Aorta (tissue), 5 donors: ENCODE measurements around the gene ARHGEF12. TPM values are rescaled to one million over a fixed set of nuclear protein-coding genes. Genes with fewer than 3 reads are reported as not detected.

Experiments used
- ATAC-seq: fragments of 200-7000 bp; cut with Tn5 transposase; one replicate; pipeline ENCODE4 v1.9.1; 2022; ENCODE audit warnings: moderate library complexity; ENCODE audit not compliant: low FRiP score
- DNase-seq, 2 donors: peaks; one replicate each; pipeline ENCODE4 v3.0.0-alpha.2; 2020
- H3K27ac ChIP-seq, 2 donors: one replicate each; pipeline ENCODE4 v1.5.1; 2013; ENCODE audit warnings: low read length in 2 of 2, mild to moderate bottlenecking in 2 of 2, moderate library complexity in 2 of 2, control low read depth in 1 of 2, inconsistent platforms in 1 of 2, low read depth in 1 of 2
- H3K27me3 ChIP-seq, 2 donors: one replicate each; pipeline ENCODE4 v1.6.1; 2013; ENCODE audit warnings: control low read depth in 1 of 2, low read length in 1 of 2, mild to moderate bottlenecking in 1 of 2, moderate library complexity in 1 of 2; ENCODE audit not compliant: insufficient read depth in 2 of 2, control insufficient read depth in 1 of 2
- H3K36me3 ChIP-seq, 2 donors: one replicate each; pipeline ENCODE4 v1.6.1; 2013; ENCODE audit warnings: control low read depth in 1 of 2, low read length in 1 of 2, mild to moderate bottlenecking in 1 of 2; ENCODE audit not compliant: insufficient read depth in 2 of 2, control insufficient read depth in 1 of 2
- H3K4me1 ChIP-seq, 2 donors: one replicate each; pipeline ENCODE4 v1.6.1; 2013; ENCODE audit warnings: low read length in 2 of 2, control low read depth in 1 of 2, mild to moderate bottlenecking in 1 of 2, moderate library complexity in 1 of 2; ENCODE audit not compliant: insufficient read depth in 2 of 2, control insufficient read depth in 1 of 2
- H3K4me3 ChIP-seq, 2 donors: one replicate each; pipeline ENCODE4 v1.5.1; 2013; ENCODE audit warnings: low read length in 2 of 2, control low read depth in 1 of 2, mild to moderate bottlenecking in 1 of 2
- H3K9me3 ChIP-seq: one replicate; pipeline ENCODE4 v1.6.1; 2013; ENCODE audit warnings: mild to moderate bottlenecking, low read length; ENCODE audit not compliant: control insufficient read depth
- WGBS, 2 donors: extraction: QIAGEN DNeasy Blood & Tissue Kit; methylation state at CpG; one replicate each; pipeline ENCODE4 v1.1.7; 2013; 5-methylcytosine and 5-hydroxymethylcytosine counted together
- intact Hi-C, 2 donors: fragments of 100-400 bp; cut with DNase I; formaldehyde crosslinking; loops; one replicate each; pipeline versions ENCODE4 v1.14.2 to v1.15.0; 2022
- polyA plus RNA-seq, 2 donors: library from polyadenylated mRNA; stranded (reverse); fragments of 200-250 nt; gene quantifications; one replicate each; pipeline ENCODE4 v1.2.3, GENCODE V29; 2013
- total RNA-seq, 2 donors: library from RNA; stranded (reverse); fragmentation: NEBNext Ultra II Directional; extraction: Animal tissue kit (Norgen Biotek cat#: 25700); gene quantifications; one replicate each; pipeline ENCODE4 v1.2.1, GENCODE V29; 2021
- donor health status: healthy with polysubstance abuse.
- donor health status: Bipolar disorder and iron deficiency.
- donor health status: DM: no; HTN: no; CAD: no.
- donor health status: DM: no; HTN: no; CAD: no.
- donor health status: DM: yes; HTN: yes; CAD: no.

Gene ARHGEF12
- total and polyA plus RNA-seq, 4 donors = 21.7 to 143 (median 75.8) TPM

DNA sequence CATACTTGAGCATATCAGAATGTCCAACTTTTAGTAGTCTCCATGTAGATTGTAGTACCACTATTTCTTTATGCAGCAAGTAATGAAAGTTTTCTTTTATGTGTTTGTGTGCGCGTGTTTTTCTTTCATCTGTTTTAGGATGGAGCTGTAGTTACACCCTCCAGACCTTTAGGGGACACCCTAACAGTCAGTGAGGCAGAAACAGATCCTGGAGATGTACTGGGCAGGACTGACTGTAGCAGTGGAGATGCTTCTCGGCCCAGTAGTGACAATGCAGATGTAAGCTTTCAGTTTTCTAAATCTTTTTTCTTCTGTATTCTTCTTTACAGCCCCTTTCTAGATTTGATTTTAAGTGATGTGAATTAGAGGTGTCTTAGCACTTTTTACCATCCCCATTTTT lies 95.4 kb downstream of the ARHGEF12 start:
- H3K27me3 ChIP-seq = no peaks in the 10 kb centered on the region
- H3K4me1 ChIP-seq = peaks cover 0 to 3% of the 10 kb centered on the region in 2 donors
- no peak overlapping the region for H3K4me3 ChIP-seq
- H3K9me3 ChIP-seq = no peaks in the 10 kb centered on the region
- DNase-seq (no peak), ATAC-seq (peak; percentile 72)
- intact Hi-C loops = loop anchor here in 1 of 2 donors (5.0 kb wide), 1 partner anchor 94 kb away; the partner anchor contains the start of gene ARHGEF12
- WGBS, 2 donors = 48 to 55% methylated on average over 3 of the region's 3 CpGs
- H3K27ac ChIP-seq = peak overlapping the region; percentile 70 to 87
- no peaks in the 10 kb centered on the region for H3K36me3 ChIP-seq

DNA sequence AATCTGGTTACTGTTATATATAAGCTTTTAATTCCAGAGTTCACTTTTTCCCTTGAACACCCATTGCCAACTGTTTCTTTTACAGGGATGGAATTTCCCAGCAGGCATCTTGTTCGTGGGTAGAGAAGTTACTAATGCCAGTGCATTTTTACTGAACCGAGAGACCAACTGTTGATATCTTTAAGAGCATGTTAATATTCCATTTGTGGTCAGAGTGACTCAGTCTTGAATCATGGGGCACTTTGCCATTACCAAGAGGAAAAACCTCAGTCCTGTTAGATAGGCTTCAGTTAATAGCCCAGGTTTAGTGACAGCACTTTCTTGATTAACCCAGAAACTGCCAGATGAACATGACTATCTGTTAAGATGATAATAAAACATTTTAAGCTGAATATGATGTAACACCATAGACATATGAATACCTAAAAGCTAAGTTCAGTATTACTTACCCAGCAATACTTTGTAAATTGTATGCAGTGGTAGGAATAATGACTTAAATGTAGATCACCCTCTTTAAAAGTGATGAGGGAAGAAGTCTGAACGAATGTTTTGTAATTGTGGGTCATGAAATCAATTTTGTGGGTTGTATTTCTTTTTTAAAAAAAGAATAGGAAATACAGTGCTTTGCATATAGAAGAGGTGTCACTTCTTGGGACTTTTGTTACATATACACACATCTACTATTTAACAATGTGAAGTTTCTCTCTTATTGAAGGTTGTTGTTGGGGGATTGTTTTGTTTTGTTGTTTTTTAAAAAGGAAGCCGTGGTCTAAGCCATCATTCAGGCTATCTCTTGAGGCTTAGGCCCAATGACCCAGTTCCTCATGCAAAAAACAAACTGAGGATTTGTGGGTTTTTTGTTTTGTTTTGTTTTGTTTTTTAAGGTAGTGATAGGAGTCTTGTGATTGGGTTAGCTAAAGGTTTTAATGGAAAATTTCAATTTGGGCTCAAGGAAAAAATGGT lies 96.1 kb downstream of the ARHGEF12 start:
- H3K9me3 ChIP-seq = no peaks in the 10 kb centered on the region
- no peaks in the 10 kb centered on the region for H3K27me3 ChIP-seq
- peaks cover 0 to 3% of the 10 kb centered on the region in 2 donors for H3K4me1 ChIP-seq
- H3K27ac ChIP-seq = peak overlapping the region in 1 of 2 donors; percentile 67
- 18 to 19% methylated on average over 4 of the region's 4 CpGs for WGBS, 2 donors
- DNase-seq (no peak), ATAC-seq (peak; percentile 92)
- H3K36me3 ChIP-seq = no peaks in the 10 kb centered on the region
- intact Hi-C loops = loop anchor here in 1 of 2 donors (5.0 kb wide), 1 partner anchor 95 kb away; the partner anchor contains the start of gene ARHGEF12
- H3K4me3 ChIP-seq = no peak overlapping the region

DNA sequence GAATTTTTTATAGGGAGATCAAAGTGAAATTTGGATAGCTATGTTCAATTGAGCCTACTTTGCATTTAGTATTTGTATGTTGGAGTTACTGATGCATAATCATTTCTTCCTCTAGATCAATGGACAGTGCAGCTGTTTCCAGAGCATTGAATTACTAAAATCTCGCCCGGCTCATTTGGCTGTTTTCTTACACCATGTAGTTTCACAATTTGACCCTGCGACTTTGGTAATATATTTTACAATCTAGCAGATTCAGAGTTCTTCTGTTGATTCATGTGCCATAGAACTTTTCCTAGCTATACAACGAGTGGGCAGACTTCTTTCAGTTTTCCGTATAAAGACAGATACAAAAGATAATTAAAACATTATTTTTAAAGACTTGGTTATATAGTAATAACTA lies 105.4 kb downstream of the ARHGEF12 start:
- Histone ChIP-seq H3K36me3 (peaks cover under 1 to 1% of the 10 kb centered on the region in 2 donors), H3K9me3 (no peaks in the 10 kb centered on the region), H3K27me3 (no peaks in the 10 kb centered on the region), H3K4me3 (no peak overlapping the region), H3K27ac (no peak overlapping the region), H3K4me1 (no peaks in the 10 kb centered on the region)
- no peak for ATAC-seq
- 85 to 92% methylated on average over 5 of the region's 5 CpGs for whole genome bisulfite sequencing, 2 donors
- intact Hi-C loops = no loop called here
- DNase-seq = no peak

DNA sequence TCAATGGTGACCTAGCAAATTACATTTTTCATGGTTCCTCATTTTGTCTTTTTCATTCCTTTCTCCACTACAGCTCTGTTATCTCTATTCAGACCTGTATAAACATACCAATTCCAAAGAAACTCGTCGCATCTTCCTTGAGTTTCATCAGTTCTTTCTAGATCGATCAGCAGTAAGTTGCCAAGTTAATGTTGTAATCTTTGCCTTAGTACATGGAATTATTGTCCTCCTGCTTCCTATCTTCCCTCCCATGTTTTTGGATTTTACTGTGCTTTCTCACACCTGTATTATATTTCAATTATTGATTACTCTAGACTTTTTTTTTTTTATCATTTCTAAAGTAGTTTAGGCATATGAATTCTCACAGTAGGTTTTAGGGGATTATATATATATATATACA lies 105.8 kb downstream of the ARHGEF12 start:
- DNase-seq (no peak), ATAC-seq (no peak)
- no peak overlapping the region for H3K4me3 ChIP-seq
- intact Hi-C loops = no loop called here
- H3K36me3 ChIP-seq = peaks cover 2 to 6% of the 10 kb centered on the region in 2 donors
- no peaks in the 10 kb centered on the region for H3K27me3 ChIP-seq
- H3K27ac ChIP-seq = no peak overlapping the region
- H3K4me1 ChIP-seq = no peaks in the 10 kb centered on the region
- H3K9me3 ChIP-seq = no peaks in the 10 kb centered on the region
- 76 to 78% methylated on average over 3 of the region's 3 CpGs for WGBS, 2 donors

DNA sequence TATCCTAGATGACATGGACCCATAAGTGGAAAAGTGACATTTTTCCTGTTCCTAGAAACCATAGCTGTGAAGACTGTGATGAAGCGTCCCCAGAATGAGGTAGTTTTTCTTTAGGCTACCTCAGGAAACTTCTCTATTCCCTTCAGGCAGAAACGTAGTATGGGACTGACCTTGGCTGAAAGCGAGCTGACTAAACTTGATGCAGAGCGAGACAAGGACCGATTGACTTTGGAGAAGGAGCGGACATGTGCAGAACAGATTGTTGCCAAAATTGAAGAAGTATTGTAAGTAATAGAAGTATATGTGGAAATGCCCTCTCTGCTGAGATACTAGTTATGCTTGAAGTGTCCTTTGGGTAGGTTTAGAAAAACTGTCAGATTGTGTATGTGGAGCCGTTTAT lies 110.6 kb downstream of the ARHGEF12 start:
- H3K27me3 ChIP-seq = no peaks in the 10 kb centered on the region
- H3K27ac ChIP-seq = no peak overlapping the region
- DNase-seq (no peak), ATAC-seq (no peak)
- intact Hi-C loops = no loop called here
- H3K36me3 ChIP-seq = peaks cover 4 to 7% of the 10 kb centered on the region in 2 donors
- 85 to 88% methylated on average over 7 of the region's 7 CpGs for WGBS, 2 donors
- no peaks in the 10 kb centered on the region for H3K4me1 ChIP-seq
- no peaks in the 10 kb centered on the region for H3K9me3 ChIP-seq
- H3K4me3 ChIP-seq = no peak overlapping the region

DNA sequence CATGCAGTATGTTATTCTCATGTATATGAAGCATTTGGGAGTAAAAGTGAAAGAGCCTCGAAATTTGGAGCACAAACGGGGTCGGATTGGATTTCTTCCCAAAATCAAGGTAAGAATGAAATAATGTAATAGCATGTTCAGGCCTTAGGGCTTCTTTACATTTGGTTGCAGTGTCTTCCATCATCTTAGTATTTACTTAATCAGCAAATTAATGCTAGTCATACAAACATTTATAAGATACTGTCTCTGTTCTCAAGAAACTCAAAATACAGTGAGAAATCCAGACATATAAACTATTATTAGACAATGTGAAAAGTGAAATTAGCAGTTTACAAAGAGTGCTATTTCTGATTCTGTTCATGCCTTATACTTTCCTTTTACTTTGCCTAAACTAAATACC lies 112.0 kb downstream of the ARHGEF12 start:
- Histone ChIP-seq H3K27me3 (no peaks in the 10 kb centered on the region), H3K4me1 (no peaks in the 10 kb centered on the region), H3K9me3 (no peaks in the 10 kb centered on the region), H3K36me3 (peaks cover 4 to 10% of the 10 kb centered on the region in 2 donors), H3K4me3 (no peak overlapping the region), H3K27ac (no peak overlapping the region)
- no peak for ATAC-seq
- no peak for DNase-seq
- intact Hi-C loops = no loop called here
- 85 to 87% methylated on average over 3 of the region's 3 CpGs for WGBS, 2 donors

DNA sequence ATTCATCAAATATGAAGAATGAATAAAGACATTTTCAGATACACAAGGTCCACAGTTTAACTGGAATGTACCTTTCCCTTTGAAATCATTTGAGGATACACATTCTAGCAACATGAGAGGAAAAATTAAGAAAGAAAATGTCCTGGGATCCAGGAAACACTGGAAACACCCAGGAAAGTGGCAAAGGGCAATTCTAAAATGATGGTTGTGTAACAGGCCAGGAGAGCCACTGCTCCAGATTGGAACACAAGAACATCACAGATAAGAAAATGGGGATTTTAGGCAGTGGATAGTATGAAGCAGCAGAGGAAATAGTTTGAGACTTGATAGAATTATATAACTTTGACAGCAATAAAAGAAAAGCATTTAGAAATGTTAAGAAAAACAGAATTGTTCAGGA lies 119.3 kb downstream of the ARHGEF12 start:
- H3K4me3 ChIP-seq = no peak overlapping the region
- ATAC-seq (no peak), DNase-seq (no peak)
- intact Hi-C loops = no loop called here
- peaks cover 3 to 7% of the 10 kb centered on the region in 2 donors for H3K36me3 ChIP-seq
- H3K9me3 ChIP-seq = no peaks in the 10 kb centered on the region
- H3K27ac ChIP-seq = no peak overlapping the region
- no peaks in the 10 kb centered on the region for H3K27me3 ChIP-seq
- H3K4me1 ChIP-seq = no peaks in the 10 kb centered on the region

DNA sequence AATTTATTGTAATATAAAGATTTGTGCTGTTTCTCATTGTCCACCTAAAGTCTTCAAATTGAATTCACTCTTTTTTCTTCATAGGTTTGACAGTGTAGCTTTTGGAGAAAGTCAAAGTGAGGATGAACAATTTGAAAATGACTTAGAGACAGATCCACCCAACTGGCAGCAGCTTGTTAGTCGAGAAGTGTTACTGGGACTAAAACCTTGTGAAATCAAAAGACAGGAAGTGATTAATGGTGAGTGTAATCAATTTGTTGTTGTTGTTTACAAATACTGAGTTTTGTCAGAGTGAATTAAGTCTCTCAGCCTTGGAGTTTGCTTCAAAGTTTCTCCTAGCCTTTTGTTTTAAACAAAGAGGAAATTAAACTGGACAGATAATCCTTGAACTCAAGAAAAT lies 121.8 kb downstream of the ARHGEF12 start:
- intact Hi-C loops = no loop called here
- Histone ChIP-seq H3K27me3 (no peaks in the 10 kb centered on the region), H3K36me3 (peaks cover 4 to 5% of the 10 kb centered on the region in 2 donors), H3K9me3 (no peaks in the 10 kb centered on the region), H3K4me3 (no peak overlapping the region), H3K27ac (no peak overlapping the region), H3K4me1 (no peaks in the 10 kb centered on the region)
- WGBS, 2 donors = 61 to 71% methylated on average over 1 of the region's 1 CpG
- DNase-seq (no peak), ATAC-seq (no peak)

DNA sequence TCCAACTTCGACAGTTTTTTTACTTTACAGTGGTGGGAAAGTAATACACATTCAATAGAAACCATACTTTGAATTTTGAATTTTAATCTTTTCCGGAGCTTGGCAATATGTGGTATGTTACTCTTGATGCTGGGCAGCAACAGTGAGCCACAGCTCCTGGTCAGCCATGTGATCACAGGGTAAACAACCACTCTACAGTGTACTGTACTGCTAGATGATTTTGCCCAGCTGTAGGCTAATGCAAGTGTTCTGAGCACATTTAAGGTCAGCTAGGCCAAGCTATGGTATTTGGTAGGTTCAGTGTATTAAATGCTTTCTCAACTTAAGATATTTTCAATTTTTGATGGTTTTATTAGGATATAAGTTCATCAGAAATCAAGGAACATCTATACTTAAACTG lies 126.6 kb downstream of the ARHGEF12 start:
- H3K4me1 ChIP-seq = no peaks in the 10 kb centered on the region
- no peak overlapping the region for H3K27ac ChIP-seq
- H3K4me3 ChIP-seq = no peak overlapping the region
- no peaks in the 10 kb centered on the region for H3K27me3 ChIP-seq
- no peak for DNase-seq
- intact Hi-C loops = no loop called here
- H3K36me3 ChIP-seq = peaks cover 2 to 5% of the 10 kb centered on the region in 2 donors
- no peaks in the 10 kb centered on the region for H3K9me3 ChIP-seq
- 87 to 91% methylated on average over 2 of the region's 2 CpGs for WGBS, 2 donors
- no peak for ATAC-seq
